ENCODE measurements around the gene TNS2. TPM values are rescaled to one million over a fixed set of nuclear protein-coding genes. Genes with fewer than 3 reads are reported as not detected.
A peak's percentile ranks its signal among the peaks of the same experiment; 100 is the strongest.

Gene TNS2
- total and polyA plus RNA-seq, 2 of the 13 experiments (the other 11 are each of a cell fraction or from before 2014, with no cell fraction given): 8.9 to 20.4 TPM

GRCh38 chr12:53061404-53062010 is 11.6 kb downstream of the TNS2 start (continued):
- TF ChIP-seq, protein P1, sequence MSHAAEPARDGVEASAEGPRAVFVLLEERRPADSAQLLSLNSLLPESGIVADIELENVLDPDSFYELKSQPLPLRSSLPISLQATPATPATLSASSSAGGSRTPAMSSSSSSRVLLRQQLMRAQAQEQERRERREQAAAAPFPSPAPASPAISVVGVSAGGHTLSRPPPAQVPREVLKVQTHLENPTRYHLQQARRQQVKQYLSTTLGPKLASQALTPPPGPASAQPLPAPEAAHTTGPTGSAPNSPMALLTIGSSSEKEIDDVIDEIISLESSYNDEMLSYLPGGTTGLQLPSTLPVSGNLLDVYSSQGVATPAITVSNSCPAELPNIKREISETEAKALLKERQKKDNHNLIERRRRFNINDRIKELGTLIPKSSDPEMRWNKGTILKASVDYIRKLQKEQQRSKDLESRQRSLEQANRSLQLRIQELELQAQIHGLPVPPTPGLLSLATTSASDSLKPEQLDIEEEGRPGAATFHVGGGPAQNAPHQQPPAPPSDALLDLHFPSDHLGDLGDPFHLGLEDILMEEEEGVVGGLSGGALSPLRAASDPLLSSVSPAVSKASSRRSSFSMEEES (CRISPR knock-in tag; IDR thresholded peaks at IDR 0.05): peak; percentile 79; the same call in 1 of the 2 replicates
- peak; percentile 24; the same call in 1 of the 2 replicates for TF ChIP-seq ZNF788 (CRISPR knock-in tag; IDR thresholded peaks at IDR 0.05; ENCODE audit: borderline replicate concordance)
- TF ChIP-seq, protein P2, sequence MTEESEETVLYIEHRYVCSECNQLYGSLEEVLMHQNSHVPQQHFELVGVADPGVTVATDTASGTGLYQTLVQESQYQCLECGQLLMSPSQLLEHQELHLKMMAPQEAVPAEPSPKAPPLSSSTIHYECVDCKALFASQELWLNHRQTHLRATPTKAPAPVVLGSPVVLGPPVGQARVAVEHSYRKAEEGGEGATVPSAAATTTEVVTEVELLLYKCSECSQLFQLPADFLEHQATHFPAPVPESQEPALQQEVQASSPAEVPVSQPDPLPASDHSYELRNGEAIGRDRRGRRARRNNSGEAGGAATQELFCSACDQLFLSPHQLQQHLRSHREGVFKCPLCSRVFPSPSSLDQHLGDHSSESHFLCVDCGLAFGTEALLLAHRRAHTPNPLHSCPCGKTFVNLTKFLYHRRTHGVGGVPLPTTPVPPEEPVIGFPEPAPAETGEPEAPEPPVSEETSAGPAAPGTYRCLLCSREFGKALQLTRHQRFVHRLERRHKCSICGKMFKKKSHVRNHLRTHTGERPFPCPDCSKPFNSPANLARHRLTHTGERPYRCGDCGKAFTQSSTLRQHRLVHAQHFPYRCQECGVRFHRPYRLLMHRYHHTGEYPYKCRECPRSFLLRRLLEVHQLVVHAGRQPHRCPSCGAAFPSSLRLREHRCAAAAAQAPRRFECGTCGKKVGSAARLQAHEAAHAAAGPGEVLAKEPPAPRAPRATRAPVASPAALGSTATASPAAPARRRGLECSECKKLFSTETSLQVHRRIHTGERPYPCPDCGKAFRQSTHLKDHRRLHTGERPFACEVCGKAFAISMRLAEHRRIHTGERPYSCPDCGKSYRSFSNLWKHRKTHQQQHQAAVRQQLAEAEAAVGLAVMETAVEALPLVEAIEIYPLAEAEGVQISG (CRISPR knock-in tag; IDR thresholded peaks at IDR 0.05): peak; percentile 60
- TF ChIP-seq, protein P3, sequence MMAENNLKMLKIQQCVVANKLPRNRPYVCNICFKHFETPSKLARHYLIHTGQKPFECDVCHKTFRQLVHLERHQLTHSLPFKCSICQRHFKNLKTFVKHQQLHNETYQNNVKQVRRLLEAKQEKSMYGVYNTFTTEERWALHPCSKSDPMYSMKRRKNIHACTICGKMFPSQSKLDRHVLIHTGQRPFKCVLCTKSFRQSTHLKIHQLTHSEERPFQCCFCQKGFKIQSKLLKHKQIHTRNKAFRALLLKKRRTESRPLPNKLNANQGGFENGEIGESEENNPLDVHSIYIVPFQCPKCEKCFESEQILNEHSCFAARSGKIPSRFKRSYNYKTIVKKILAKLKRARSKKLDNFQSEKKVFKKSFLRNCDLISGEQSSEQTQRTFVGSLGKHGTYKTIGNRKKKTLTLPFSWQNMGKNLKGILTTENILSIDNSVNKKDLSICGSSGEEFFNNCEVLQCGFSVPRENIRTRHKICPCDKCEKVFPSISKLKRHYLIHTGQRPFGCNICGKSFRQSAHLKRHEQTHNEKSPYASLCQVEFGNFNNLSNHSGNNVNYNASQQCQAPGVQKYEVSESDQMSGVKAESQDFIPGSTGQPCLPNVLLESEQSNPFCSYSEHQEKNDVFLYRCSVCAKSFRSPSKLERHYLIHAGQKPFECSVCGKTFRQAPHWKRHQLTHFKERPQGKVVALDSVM (CRISPR knock-in tag; IDR thresholded peaks at IDR 0.05): peak; percentile 65
- TF ChIP-seq ETV5 (CRISPR knock-in tag; IDR thresholded peaks at IDR 0.05; ENCODE audit: borderline replicate concordance): peak; percentile 43; the same call in 1 of the 2 replicates
- TF ChIP-seq MIER3 (CRISPR knock-in tag; IDR thresholded peaks at IDR 0.05; ENCODE audit: borderline replicate concordance): no peak; the same call in 1 of the 2 replicates
- TF ChIP-seq MLX (CRISPR knock-in tag; IDR thresholded peaks at IDR 0.05): peak; percentile 22; the same call in 1 of the 2 replicates
- no peak for TF ChIP-seq KDM5B (CRISPR knock-in tag; IDR thresholded peaks at IDR 0.05; ENCODE audit: borderline replicate concordance)
- peak; percentile 22; the same call in 1 of the 2 replicates for TF ChIP-seq PHF21A (CRISPR knock-in tag; IDR thresholded peaks at IDR 0.05)
- peak; percentile 53; the same call in 1 of the 2 replicates for TF ChIP-seq FOSL2 (CRISPR knock-in tag; IDR thresholded peaks at IDR 0.05)
- peak; percentile 58 for TF ChIP-seq ZEB1 (IDR thresholded peaks at IDR 0.05; ENCODE audit: insufficient replicate concordance, low read depth)
- TF ChIP-seq SMAD3 (CRISPR knock-in tag; IDR thresholded peaks at IDR 0.05): 0 out of 2 replicates have a peak, but pooled peaks have one; percentile 34
- peak; percentile 92 for TF ChIP-seq RARA (CRISPR knock-in tag; IDR thresholded peaks at IDR 0.05)
- peak; percentile 78 for TF ChIP-seq ZNF501 (CRISPR knock-in tag; IDR thresholded peaks at IDR 0.05)
- peak; percentile 60 for TF ChIP-seq THAP11 (CRISPR knock-in tag; IDR thresholded peaks at IDR 0.05)
- TF ChIP-seq NFIC (IDR thresholded peaks at IDR 0.05; ENCODE audit: low read length): peak; percentile 94
- TF ChIP-seq CEBPG (CRISPR knock-in tag; IDR thresholded peaks at IDR 0.05): 0 out of 2 replicates have a peak, but pooled peaks have one; percentile 3
- TF ChIP-seq GATAD2A (CRISPR knock-in tag; IDR thresholded peaks at IDR 0.05): peak; percentile 84
- TF ChIP-seq ZNF792 (CRISPR knock-in tag; IDR thresholded peaks at IDR 0.05): peak; percentile 80; the same call in 1 of the 2 replicates
- 0 out of 2 replicates have a peak, but pooled peaks have one; percentile 31 for TF ChIP-seq MAZ (IDR thresholded peaks at IDR 0.05; ENCODE audit: borderline replicate concordance, low read depth, low read length)
- no peak for TF ChIP-seq MAZ (CRISPR knock-in tag; IDR thresholded peaks at IDR 0.05; ENCODE audit: low read depth)
- TF ChIP-seq NR3C1 (CRISPR knock-in tag; IDR thresholded peaks at IDR 0.05): no peak
- no peak for TF ChIP-seq ZNF772 (CRISPR knock-in tag; IDR thresholded peaks at IDR 0.05)

Data from HepG2 (cell line).